NCI-H2227 treated with DMSO at 0.1 percent for 48 hours (cell line): ENCODE measurements around the gene CEP128.

ENCODE experiments used
- DNase-seq: peaks from one replicate; lab custom pipeline; 2025; lab: John Stamatoyannopoulos, UW

CEP128 gene

DNA sequence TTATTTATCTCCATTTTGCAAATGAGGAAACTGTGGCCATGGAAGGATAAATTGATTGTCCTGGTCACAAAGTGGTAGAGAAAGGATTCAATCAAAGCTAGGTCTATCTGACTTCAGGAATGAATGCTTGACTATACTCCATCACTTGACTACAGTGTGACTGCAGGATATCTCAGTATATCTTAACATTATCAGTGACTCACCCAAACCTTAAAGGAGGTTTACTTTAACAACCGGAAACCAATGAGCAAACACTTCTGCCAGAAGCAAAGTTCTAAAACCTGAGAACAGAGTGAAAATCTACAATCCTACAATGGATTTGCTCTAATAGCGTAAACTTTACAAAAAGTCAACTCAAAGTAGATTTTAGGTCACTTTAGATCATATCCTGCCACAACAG, 277.0 kb downstream of the CEP128 start:
- no peak for DNase-seq

- no peak for DNase-seq
These were observed 278.0 kb downstream of the CEP128 start for GRCh38 chr14:80663541-80663940.

DNA sequence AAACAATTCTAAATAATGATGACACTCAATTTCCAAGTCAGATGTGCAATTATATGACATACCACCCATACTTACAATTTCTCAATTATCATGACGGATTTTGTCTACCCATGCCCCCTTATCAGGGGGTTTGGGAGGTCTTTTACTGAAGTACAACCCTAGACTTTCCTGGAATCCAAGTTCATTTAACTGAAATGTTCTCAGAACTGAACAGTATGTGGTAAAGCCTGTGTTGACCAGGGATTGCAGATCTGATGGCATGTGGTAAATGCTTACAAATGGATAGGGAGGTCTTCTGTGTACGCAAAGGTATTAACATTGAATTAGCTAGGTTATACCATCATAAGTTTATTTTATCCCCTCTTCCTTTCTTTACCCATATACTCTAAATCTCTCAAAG, 281.8 kb downstream of the CEP128 start:
- no peak for DNase-seq

GRCh38 chr14:80658733-80659132, 282.8 kb downstream of the CEP128 start:
- no peak for DNase-seq

- DNase-seq: no peak
These were observed 283.4 kb downstream of the CEP128 start for GRCh38 chr14:80658155-80658554.

DNA sequence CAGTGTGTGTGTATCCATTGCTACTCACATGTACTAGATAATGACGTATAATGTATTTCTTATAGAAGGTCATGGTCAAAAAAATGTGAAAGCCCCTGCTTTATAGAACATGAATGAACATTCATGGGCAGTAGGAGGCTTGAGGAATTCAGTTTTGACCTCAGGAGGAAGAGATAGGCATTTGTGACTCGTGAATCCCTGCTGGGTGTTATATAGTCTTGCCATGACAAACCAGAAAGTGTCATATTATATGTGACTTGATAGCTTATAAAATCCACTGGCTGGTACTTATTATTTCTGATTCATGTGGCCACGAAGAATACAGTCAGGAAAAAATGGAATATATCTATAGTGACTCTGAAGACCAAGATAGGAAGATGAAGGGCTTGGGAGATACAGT, 287.6 kb downstream of the CEP128 start:
- no peak for DNase-seq

GRCh38 chr14:80645667-80646413, 295.7 kb downstream of the CEP128 start:
- DNase-seq: no peak

DNA sequence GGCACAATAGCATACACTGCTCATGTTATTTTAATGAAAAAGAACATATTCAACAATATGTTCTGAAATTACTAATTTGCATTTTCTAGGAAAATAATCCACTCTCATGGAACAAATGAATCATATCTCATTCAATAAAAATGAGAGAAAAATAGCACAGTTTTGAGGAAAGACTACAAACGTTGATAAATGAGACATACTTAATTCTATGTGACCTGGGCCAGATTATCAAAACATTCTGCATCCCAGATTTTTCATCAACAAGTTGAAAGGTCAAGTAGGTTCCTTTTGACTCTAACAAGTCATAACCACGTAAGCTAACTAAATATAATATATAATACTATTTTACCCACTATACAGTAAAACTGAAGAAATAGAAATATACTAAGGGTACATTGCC, 296.7 kb downstream of the CEP128 start:
- no peak for DNase-seq

DNA sequence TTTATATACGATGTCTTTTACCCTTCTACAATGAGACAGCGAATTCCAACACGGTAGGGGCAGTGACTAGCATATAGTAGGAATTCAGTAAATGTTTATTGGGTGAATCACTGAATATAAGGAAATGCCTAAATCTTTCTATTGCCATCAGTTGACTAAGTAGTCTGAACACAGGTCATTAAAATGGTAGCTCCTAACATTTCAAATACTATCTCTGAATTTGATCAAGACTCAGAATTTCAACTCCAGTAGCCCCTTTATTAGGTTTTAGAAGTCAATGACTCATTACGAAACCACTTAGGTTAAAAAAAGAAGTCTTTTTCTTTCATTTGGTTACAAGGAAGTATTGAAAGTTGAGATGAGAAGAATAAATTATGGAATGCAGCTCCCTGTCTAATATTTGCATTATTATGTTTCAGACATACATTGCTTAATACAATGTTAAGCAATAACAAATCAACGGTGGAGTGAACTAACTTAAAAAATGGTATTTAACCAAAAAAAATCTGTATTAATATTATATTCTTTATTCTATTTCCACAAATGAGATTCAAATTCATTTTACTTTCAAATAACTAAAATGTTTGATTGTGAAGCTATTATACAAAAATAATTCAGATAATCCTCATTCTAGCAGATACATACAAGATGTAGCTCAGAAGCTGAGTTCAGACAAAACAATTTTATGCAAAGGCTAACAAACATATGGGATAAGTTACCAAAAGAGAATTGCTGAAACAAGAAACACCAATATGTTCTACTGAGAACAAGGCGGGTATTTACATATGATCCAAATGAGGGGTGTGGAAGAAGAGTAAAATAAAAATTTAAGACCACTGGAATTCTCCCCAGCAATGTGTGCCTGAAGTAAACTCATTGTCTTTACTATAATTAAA, 302.7 kb downstream of the CEP128 start:
- DNase-seq: no peak

DNA sequence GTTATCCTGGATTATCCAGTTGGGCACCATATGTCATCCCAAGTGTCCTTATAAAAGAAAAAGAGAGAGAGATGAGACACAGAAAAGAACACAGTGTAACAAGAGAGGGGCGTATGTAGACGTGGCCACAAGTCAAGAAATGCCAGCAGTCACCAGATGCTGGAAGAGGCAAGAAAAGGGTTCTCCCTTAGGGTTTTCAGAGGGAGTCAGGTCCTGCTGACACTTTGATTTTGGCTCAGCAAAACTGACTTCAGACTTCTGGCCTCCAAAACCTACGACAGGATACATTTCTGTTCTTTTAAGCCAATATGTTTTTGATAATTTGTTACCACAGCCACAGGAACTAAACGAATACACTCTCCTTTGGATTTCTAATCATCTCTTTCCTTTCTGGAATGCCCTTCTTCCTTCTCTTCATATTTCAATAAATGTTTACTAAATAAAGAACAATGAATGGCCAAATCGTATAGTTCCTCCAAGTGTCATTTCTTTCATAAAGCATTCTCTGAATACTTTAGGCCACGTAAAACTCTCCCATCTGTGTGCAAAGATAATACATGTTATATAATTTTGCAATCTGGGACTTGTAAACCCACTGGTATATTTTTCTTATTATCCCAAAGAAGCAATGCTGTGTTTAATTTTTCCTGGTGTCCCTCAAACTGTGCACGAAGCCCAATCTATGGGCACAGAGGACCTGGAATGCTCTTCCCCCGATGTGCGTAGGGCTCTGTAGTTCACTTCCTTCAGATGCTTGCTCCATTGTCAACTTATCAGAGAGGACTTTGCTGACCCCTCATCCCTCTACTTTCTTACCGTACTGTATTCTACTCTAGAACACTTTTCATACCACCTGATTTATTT, 303.6 kb downstream of the CEP128 start:
- no peak for DNase-seq

- no peak for DNase-seq
These were observed 305.5 kb downstream of the CEP128 start for GRCh38 chr14:80636071-80636470.

DNA sequence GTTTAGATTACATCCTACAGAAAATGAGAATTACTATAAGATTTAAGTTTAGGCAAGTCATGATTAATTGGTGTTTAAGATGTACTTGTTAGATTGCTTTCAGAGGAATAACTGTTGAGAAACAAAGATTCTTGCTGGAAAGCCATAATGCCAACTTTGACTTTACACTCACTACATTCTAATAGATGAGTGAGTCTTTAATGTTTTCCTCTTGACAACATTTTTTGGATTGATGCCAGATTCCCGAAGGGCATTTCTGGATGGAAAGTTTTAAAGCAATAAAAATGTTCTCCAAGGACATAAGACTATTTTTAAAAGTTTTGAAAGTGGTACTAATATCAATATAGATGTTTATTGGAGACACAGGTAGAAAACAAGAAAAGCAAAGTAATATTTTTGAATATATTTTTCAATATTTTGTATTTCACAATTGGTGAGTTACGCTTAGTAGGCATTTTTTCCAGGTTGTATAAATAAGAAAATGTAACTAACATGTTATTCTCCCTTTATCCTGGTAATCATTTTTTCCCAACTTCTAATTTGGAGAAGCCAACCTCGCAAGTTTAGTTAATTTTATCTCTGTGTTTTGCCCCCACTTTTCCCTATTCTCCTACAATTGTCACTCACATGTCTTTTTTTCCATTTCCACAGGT, 307.3 kb downstream of the CEP128 start:
- no peak for DNase-seq

DNA sequence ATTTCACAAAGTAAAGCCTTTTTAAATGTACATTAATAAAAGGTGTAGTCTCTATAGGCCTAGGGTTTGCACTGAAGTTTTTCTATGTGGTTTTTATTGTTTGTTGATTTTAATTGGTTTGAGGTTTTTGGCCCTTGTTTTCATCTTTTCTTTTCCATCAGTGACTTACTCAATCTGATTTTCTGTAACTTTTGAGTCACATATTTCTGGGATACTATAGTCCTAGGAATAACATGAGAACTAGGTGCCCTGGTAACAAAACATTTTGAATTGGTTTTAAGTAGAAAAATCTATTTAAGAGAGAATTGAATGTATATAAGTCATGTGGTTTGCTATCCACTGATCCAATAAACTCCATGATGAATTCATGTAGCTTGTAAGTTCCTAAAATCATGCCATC, 311.9 kb downstream of the CEP128 start:
- no peak for DNase-seq

- no peak for DNase-seq
These were observed 313.0 kb downstream of the CEP128 start for GRCh38 chr14:80628547-80628946.

GRCh38 chr14:80627745-80628144, 313.8 kb downstream of the CEP128 start:
- no peak for DNase-seq

DNA sequence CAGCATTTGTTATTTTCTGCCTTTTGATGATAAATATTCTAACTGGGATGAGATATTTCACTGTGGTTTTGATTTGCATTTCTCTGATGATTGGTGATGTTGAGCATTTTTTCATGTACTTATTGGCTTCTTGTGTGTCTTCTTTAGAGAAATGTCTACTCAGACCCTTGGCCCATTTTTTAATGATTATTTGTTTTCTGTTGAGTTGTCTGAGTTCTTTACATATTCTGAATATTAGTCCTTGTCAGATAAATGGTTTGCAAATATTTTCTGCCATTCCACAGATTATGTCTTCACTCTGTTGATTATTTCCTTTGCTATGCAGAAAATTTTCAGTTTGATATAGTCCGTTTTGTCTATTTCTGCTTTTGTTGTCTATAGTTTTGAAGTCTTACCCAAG, 317.0 kb downstream of the CEP128 start:
- no peak for DNase-seq

DNA sequence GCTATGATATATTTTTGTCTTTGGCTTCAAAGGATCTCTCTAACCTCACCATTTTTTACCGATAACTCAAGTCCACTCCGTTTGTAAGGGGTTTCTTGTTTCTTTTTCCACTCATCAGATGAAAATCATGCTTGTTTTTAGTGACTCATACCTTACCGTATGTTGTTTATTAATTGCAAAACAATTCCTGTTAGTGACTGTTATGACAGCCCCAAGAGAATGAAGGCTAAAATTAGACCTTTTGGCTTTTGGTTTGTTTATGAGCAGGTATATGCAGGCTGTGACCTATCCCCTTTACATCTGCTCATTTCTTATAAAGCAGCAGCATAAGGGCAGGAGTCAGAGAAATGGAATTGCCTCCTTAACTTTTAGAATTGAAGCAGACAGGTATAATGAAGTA, 319.8 kb downstream of the CEP128 start:
- no peak for DNase-seq

DNA sequence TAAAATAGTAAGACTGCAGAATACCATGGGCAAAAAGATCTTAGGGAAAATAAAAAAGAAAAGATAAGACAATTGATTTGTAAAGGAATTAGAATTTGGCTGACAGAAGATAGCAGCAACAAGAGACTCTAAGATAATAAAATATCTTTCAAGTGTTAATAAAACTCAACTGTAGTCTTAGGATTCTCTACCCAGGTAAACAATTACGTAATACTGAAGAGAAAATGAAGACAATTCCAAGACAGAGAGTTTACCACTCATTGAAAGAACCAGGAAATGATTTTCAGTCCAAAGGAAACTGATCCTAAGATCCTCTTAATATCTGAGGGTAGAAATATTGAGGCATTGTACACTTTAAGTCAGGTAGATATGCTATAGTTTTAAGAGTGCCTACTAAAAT, 321.1 kb downstream of the CEP128 start:
- DNase-seq: no peak

DNA sequence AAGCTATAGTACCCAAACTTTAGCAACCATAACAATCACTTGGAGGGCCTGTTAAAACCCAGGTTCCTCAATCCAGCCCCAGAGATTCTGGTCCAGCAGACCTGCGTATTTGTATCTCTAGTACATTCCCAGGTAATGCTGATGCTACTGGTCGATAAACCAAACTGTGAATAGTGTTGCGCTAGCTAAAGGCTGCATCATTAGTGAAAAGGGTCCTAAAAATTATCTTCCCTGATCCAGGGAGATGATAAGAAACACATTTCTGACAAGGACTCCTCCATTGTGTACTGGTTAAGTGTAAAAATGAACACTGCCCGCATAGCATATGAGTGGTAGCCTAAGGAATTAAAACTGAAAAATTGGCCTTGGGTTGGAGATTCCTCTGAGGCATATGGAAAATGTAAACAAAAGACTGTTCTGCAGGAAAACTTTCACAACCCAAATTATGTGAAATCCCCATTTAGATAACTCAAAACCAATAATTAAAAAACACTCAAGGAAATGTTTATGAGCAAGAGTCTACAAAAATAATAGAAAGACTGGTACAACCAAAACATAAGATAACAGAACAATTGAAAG, 322.7 kb downstream of the CEP128 start:
- DNase-seq: no peak

DNA sequence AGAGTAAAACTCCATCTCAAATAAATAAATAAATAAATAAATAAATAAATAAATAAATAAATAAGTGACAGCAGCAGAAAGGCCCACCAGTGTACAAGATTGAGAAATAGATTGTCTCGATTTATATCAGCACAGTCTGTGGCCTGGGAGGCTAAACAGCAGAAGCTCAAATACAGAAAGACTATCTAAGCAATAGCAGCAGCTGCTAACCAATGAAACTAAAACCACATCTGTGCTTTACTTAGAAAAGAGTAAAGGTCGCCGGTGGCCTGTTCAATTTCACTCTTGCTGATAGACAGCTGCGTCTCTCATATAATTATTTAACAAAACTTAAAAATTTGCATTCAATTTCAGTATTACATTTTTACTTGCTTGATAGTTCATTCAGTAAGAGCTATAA, 325.7 kb downstream of the CEP128 start:
- DNase-seq: no peak

DNA sequence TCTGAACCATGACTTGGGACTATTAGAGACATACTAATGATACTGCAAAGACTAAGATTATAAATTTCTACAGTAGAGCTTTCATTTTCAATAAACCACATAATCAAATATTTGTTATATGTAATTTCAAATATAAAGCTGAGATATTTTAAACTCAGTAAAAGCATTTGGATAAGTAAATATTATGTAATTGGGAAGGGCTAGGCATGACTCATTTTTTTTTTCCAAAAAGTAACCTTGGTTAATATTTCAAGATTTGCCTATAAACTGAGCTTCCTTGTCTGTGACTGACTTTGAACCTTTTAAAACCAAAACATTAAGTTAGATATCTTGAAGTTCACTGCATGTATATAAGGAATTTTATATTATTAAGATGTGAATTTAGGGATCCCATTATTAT, 332.5 kb downstream of the CEP128 start:
- no peak for DNase-seq

DNA sequence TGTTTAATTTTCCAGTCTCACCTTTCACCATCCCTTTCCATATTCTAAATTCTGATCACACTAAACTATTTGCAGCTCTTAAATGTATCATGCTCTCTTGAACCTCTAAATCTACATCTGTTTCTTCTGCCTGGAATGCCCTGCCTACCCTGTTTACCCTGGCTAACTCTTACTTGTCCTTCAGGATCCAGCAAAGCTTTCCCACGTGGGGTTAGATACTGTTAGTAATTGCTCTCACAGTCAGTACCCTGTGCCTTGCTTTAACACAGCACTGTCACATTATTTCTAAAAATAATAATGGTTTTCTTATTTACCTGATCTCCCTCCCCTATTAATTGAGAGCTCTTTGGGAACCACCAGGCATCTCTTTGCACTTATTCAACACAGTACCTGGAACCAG, 333.0 kb downstream of the CEP128 start:
- no peak for DNase-seq
